GM12873 (cell line): ENCODE data around the gene DIP2B.

Experiments used
- CTCF ChIP-seq: IDR thresholded peaks from 2 replicates; pipeline ENCODE4 v1.5.1; 2012; ENCODE audit warnings: low read depth, mild to moderate bottlenecking, moderate library complexity, low read length, control low read depth; ENCODE audit not compliant: insufficient read depth; ENCODE audit errors: missing control alignments

DIP2B gene

GRCh38 chr12:50504798-50505674, at the start of gene DIP2B:
TSS of gene DIP2B (plus strand) at chr12:50504985. CDS start at chr12:50505141, 156 bp downstream.
- TF ChIP-seq CTCF: peak; percentile 88

DNA sequence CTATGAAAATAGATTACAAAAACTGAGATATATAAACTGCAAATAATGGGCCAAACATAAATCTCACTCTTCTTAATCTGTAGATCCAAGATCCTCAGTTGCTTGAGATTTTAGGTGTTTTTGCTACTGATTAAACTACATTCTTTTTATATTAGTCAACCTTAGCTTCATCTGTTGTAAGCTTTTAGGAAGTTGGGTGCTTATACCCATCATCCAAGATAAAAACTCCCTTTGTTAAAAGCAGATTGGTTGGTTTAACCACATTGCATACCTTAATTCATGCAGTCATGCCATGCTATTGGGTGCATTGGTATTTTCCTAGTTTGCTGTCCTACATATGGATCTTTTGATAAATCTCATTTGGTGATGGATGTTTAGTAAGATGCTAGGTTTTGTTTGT, 46.2 kb upstream of the DIP2B start:
- TF ChIP-seq CTCF: no peak

- TF ChIP-seq CTCF: no peak
These were observed 37.3 kb upstream of the DIP2B start for GRCh38 chr12:50467439-50467838.

GRCh38 chr12:50477241-50477832, 27.4 kb upstream of the DIP2B start:
- TF ChIP-seq CTCF: no peak

GRCh38 chr12:50482571-50482970, 22.2 kb upstream of the DIP2B start:
- no peak for TF ChIP-seq CTCF

GRCh38 chr12:50483488-50483887, 21.3 kb upstream of the DIP2B start:
- TF ChIP-seq CTCF: no peak

- TF ChIP-seq CTCF: no peak
These were observed 16.0 kb upstream of the DIP2B start for GRCh38 chr12:50488801-50489200.
